Neural cell (in vitro differentiated cells): ENCODE data around the gene ENDOU. TPM values are rescaled to one million over a fixed set of nuclear protein-coding genes. Genes with fewer than 3 reads are reported as not detected.

ENCODE experiments used
- H2AFZ ChIP-seq: fragments of 200-600, 300-800 bp; sonication (generic), shearing (Covaris generic); 2 replicates; pipeline ENCODE4 v1.6.0; 2014; ENCODE audit warnings: low read depth, mild to moderate bottlenecking, antibody characterized with exemption, low read length, moderate library complexity
- H3F3A ChIP-seq: fragments of 200-600 bp; shearing (Covaris generic); 2 replicates; pipeline ENCODE4 v1.6.1; 2016; ENCODE audit warnings: mild to moderate bottlenecking, moderate library complexity, mixed read lengths, antibody characterized with exemption, low read length; ENCODE audit not compliant: insufficient read depth, poor library complexity, severe bottlenecking
- H3K27ac ChIP-seq: fragments of 200-600, 300-800 bp; sonication (generic), shearing (Covaris generic); 2 replicates; pipeline ENCODE4 v1.5.1; 2014; ENCODE audit warnings: mild to moderate bottlenecking, low read length, moderate library complexity
- H3K27me3 ChIP-seq: fragments of 300-800, 200-600 bp; sonication (generic), shearing (Covaris generic); 2 replicates; pipeline ENCODE4 v1.6.0; 2014; ENCODE audit warnings: mild to moderate bottlenecking, low read depth, low read length, moderate library complexity; ENCODE audit not compliant: insufficient read depth
- H3K36me3 ChIP-seq: fragments of 300-800, 200-600 bp; sonication (generic), shearing (Covaris generic); 2 replicates; pipeline ENCODE4 v1.5.1; 2014; ENCODE audit warnings: mild to moderate bottlenecking, antibody characterized with exemption, low read length, moderate library complexity; ENCODE audit not compliant: insufficient read depth
- H3K4me2 ChIP-seq: fragments of 300-800, 200-600 bp; sonication (generic), shearing (Covaris generic); 2 replicates; pipeline ENCODE4 v1.6.0; 2014; ENCODE audit warnings: mild to moderate bottlenecking, low read length
- H3K4me3 ChIP-seq: fragments of 300-800, 200-600 bp; sonication (generic), shearing (Covaris generic); 2 replicates; pipeline ENCODE4 v1.5.1; 2014; ENCODE audit warnings: mild to moderate bottlenecking, low read length, moderate library complexity
- H3K79me2 ChIP-seq: fragments of 200-600 bp; shearing (Covaris generic); replicated peaks from 2 replicates; pipeline ENCODE4 v1.6.0; 2014; ENCODE audit warnings: mild to moderate bottlenecking, low read length, moderate library complexity; ENCODE audit not compliant: insufficient read depth
- H3K9ac ChIP-seq: fragments of 300-800, 200-600 bp; sonication (generic), shearing (Covaris generic); 2 replicates; pipeline ENCODE4 v1.6.1; 2016; ENCODE audit warnings: mild to moderate bottlenecking, low read length, mixed read lengths
- H3K9me2 ChIP-seq: fragments of 200-600 bp; shearing (Covaris generic); 2 replicates; pipeline ENCODE4 v1.6.1; 2016; ENCODE audit warnings: mild to moderate bottlenecking, low read length, mixed read lengths; ENCODE audit not compliant: insufficient read depth
- H3K9me3 ChIP-seq: fragments of 200-600, 300-800 bp; sonication (generic), shearing (Covaris generic); 2 replicates; pipeline ENCODE4 v1.6.1; 2016; ENCODE audit warnings: mild to moderate bottlenecking, mixed run types, low read length, moderate library complexity, mixed read lengths
- H4K20me1 ChIP-seq: fragments of 200-600 bp; shearing (Covaris generic); 2 replicates; pipeline ENCODE4 v1.6.1; 2016; ENCODE audit warnings: mild to moderate bottlenecking, mixed run types; ENCODE audit not compliant: insufficient read depth
- EP300 ChIP-seq: fragments of 450-650 bp; conservative IDR thresholded peaks from 2 replicates; pipeline ENCODE4 v1.6.1; 2014; ENCODE audit warnings: antibody characterized with exemption, mild to moderate bottlenecking, moderate library complexity; ENCODE audit not compliant: poor library complexity, severe bottlenecking
- EZH2 ChIP-seq: fragments of 200-600, 300-800 bp; shearing (Covaris generic), sonication (generic); IDR thresholded peaks from 2 replicates; pipeline ENCODE4 v1.6.1; 2014; ENCODE audit warnings: antibody characterized with exemption, low read length, borderline replicate concordance, mild to moderate bottlenecking; ENCODE audit not compliant: insufficient read depth, poor library complexity, severe bottlenecking
- MXI1 ChIP-seq: fragments of 450-650 bp; conservative IDR thresholded peaks from 2 replicates; pipeline ENCODE4 v1.6.1; 2014; ENCODE audit warnings: antibody characterized with exemption, mild to moderate bottlenecking; ENCODE audit not compliant: poor library complexity, severe bottlenecking
- POLR2AphosphoS5 ChIP-seq: IDR thresholded peaks from 2 replicates; pipeline ENCODE4 v1.6.1; 2012
- RAD21 ChIP-seq: fragments of 450-650 bp; conservative IDR thresholded peaks from 2 replicates; pipeline ENCODE4 v1.6.1; 2014; ENCODE audit warnings: antibody characterized with exemption, mild to moderate bottlenecking, moderate library complexity
- SMC3 ChIP-seq: fragments of 450-650 bp; conservative IDR thresholded peaks from 2 replicates; pipeline ENCODE4 v1.6.1; 2014; ENCODE audit warnings: antibody characterized with exemption, mild to moderate bottlenecking, moderate library complexity; ENCODE audit not compliant: poor library complexity
- TAF1 ChIP-seq: IDR thresholded peaks from 2 replicates; pipeline ENCODE4 v1.6.1; 2012; ENCODE audit warnings: low read depth
- polyA plus RNA-seq: library from polyadenylated mRNA; depleted of rRNA; stranded (reverse); fragments of >200 nt; gene quantifications from 2 replicates; pipeline ENCODE4 v1.2.3, GENCODE V29; 2014
- TF ChIP-seq, protein P1 (sequence below): fragments of 450-650 bp; IDR thresholded peaks from 2 replicates; pipeline ENCODE4 v1.5.1; 2014; ENCODE audit warnings: antibody characterized with exemption, mild to moderate bottlenecking, moderate library complexity; ENCODE audit not compliant: poor library complexity, severe bottlenecking
- TF ChIP-seq, protein P2 (sequence below): IDR thresholded peaks from 2 replicates; pipeline ENCODE4 v1.6.1; 2012; ENCODE audit warnings: borderline replicate concordance

The ENDOU gene
- polyA plus RNA-seq, 1 donor from 2014 or later, result not detected

- Histone ChIP-seq H3K27me3 (no peaks in the 10 kb centered on the region), H3K27ac (no peak overlapping the region), H2AFZ (no peak overlapping the region), H3F3A (no peaks in the 10 kb centered on the region), H3K9ac (no peak overlapping the region), H3K36me3 (no peaks in the 10 kb centered on the region), H3K9me3 (no peaks in the 10 kb centered on the region), H3K79me2 (no peaks in the 10 kb centered on the region), H3K4me2 (no peak overlapping the region), H3K9me2 (no peaks in the 10 kb centered on the region), H3K4me3 (no peak overlapping the region), H4K20me1 (no peaks in the 10 kb centered on the region)
- TF ChIP-seq, protein P1, sequence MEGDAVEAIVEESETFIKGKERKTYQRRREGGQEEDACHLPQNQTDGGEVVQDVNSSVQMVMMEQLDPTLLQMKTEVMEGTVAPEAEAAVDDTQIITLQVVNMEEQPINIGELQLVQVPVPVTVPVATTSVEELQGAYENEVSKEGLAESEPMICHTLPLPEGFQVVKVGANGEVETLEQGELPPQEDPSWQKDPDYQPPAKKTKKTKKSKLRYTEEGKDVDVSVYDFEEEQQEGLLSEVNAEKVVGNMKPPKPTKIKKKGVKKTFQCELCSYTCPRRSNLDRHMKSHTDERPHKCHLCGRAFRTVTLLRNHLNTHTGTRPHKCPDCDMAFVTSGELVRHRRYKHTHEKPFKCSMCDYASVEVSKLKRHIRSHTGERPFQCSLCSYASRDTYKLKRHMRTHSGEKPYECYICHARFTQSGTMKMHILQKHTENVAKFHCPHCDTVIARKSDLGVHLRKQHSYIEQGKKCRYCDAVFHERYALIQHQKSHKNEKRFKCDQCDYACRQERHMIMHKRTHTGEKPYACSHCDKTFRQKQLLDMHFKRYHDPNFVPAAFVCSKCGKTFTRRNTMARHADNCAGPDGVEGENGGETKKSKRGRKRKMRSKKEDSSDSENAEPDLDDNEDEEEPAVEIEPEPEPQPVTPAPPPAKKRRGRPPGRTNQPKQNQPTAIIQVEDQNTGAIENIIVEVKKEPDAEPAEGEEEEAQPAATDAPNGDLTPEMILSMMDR, result no peak
- TF ChIP-seq EZH2 (no peak), SMC3 (no peak)
Observed at GRCh38 chr12:47769234-47770085, 44.2 kb upstream of the ENDOU start.

- Histone ChIP-seq H3K9ac (no peak overlapping the region), H4K20me1 (no peaks in the 10 kb centered on the region), H3K4me3 (no peak overlapping the region), H2AFZ (no peak overlapping the region), H3K9me3 (no peaks in the 10 kb centered on the region), H3F3A (no peaks in the 10 kb centered on the region), H3K36me3 (no peaks in the 10 kb centered on the region), H3K79me2 (no peaks in the 10 kb centered on the region), H3K9me2 (no peaks in the 10 kb centered on the region), H3K27ac (no peak overlapping the region), H3K4me2 (no peak overlapping the region), H3K27me3 (no peaks in the 10 kb centered on the region)
- TF ChIP-seq, protein P1, result no peak
- TF ChIP-seq POLR2AphosphoS5 (no peak), MXI1 (no peak), SMC3 (no peak), TAF1 (no peak), RAD21 (no peak), EP300 (no peak), EZH2 (no peak)
- TF ChIP-seq, protein P2, sequence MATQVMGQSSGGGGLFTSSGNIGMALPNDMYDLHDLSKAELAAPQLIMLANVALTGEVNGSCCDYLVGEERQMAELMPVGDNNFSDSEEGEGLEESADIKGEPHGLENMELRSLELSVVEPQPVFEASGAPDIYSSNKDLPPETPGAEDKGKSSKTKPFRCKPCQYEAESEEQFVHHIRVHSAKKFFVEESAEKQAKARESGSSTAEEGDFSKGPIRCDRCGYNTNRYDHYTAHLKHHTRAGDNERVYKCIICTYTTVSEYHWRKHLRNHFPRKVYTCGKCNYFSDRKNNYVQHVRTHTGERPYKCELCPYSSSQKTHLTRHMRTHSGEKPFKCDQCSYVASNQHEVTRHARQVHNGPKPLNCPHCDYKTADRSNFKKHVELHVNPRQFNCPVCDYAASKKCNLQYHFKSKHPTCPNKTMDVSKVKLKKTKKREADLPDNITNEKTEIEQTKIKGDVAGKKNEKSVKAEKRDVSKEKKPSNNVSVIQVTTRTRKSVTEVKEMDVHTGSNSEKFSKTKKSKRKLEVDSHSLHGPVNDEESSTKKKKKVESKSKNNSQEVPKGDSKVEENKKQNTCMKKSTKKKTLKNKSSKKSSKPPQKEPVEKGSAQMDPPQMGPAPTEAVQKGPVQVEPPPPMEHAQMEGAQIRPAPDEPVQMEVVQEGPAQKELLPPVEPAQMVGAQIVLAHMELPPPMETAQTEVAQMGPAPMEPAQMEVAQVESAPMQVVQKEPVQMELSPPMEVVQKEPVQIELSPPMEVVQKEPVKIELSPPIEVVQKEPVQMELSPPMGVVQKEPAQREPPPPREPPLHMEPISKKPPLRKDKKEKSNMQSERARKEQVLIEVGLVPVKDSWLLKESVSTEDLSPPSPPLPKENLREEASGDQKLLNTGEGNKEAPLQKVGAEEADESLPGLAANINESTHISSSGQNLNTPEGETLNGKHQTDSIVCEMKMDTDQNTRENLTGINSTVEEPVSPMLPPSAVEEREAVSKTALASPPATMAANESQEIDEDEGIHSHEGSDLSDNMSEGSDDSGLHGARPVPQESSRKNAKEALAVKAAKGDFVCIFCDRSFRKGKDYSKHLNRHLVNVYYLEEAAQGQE, result no peak
Observed at GRCh38 chr12:47768323-47768811, 43.1 kb upstream of the ENDOU start.
